ENCODE results near the gene TOR2A.

GRCh38 chr9:127742435-127743088, 7.5 kb upstream of the TOR2A start:
- TF ChIP-seq CTCF (IDR thresholded peaks at IDR 0.05) = no peak
- TF ChIP-seq POLR2A (IDR thresholded peaks at IDR 0.05) = no peak

Measured in thyroid gland (tissue), 4 donors.